CD4-positive, alpha-beta T cell treated with Interleukin-4 for 4 hours (primary cell): ENCODE results near the gene TBX1.

ENCODE experiments used
- DNase-seq: peaks from one replicate; pipeline ENCODE4 v3.0.0-alpha.2; 2020

TBX1 gene

GRCh38 chr22:19760058-19760950, at the start of gene TBX1:
Gene TBX1, plus strand, starts transcription at chr22:19760778. Its CDS starts 66 bp downstream, at chr22:19760844.
- no peak for DNase-seq

GRCh38 chr22:19713245-19713644, 47.3 kb upstream of the TBX1 start:
- no peak for DNase-seq

DNA sequence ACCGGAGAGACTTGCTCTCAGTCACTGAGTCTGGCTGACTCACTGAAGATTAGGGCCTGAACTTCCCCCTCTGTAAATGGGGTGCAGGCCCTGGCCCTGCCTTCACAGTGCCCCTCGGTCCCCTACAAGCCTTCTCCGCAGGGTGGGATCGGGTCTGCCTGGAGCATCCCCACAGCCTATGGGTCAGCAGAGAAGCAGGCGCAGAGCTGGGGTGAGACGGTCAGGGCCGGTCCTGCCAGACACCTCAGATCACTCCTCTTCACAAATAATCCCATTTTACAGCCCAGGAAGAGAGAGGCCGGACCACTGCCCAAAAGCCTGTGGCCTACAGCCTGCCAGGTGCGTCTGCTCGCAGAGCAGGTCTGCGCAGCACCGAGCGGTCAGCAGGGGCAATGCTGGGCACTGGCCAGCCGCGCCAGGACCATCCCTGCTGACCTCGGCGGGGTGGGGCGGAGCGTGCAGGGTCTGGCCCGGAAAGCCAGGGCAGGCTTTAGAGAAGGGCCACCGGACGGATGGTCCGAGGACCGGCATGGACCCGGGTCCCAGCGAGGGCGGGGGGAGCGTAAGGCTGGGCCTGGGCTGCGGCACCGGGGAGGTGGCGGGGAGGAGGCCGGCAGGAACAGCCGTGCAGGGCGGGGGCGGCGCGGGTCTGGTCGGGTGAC, 46.8 kb upstream of the TBX1 start:
- no peak for DNase-seq

DNA sequence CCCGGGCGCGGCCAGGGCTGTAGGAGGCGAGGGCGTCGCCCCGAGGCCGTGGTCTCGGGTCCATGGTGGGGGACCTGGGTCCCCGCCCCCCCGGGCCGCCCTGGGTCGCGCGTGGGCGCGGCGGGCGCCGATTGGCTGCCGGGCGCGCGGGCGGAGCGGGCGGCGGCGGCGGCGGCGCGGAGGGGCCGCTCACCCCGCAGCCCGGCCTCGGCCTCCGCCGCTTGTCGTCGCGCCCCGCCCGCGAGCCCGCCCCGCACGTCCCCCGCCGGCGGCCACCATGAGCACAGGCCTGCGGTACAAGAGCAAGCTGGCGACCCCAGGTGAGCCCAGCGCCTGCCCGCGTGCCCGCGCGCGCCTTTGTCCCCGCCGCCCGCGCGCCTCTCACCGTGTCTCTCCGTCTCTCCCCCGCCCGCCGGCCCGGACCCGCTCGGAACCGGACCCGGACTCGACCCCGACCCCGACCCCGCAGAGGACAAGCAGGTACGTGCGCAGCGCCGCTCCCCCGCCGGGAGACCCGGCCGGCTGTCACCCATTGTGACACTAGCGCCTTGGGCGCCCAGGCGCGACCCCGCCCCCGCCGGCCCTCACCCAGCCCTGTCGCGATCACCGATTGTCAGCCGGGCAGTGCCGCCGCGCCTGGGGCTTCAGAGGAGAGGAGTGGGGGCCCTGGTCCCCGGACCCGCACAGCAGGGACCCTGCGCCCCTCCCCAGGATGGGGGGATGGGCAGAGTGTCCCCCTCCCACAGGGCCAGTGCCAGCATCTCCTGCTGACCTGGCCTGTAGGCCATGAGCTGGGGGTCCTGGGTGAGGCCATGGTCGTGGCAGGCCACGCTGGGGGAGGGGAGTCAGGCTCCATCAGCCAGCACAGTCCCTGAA, 46.0 kb upstream of the TBX1 start, which contains the start of gene SEPTIN5:
Gene SEPTIN5, plus strand, starts transcription at position 192 of the 876 bp plus-strand sequence. Its CDS starts 86 bp downstream, at position 278.
- DNase-seq, result no peak

- no peak for DNase-seq
Measured at GRCh38 chr22:19715188-19715930, 45.2 kb upstream of the TBX1 start.

GRCh38 chr22:19716041-19716828, 44.3 kb upstream of the TBX1 start:
- no peak for DNase-seq

DNA sequence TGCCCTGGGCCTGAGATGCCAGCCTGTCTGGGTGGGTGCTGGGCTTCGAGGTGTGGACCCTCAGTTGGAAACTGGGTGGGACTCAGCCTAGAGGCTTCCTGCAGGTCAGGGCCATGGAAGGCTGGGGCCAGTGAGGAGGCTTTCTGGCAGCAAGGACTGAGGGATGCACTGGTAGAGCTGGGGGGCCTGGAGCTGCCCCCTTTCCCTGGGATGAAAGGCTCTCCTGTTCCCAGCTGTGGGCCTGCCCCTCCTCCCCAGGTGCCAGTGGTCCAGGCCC, 43.8 kb upstream of the TBX1 start:
- no peak for DNase-seq

DNA sequence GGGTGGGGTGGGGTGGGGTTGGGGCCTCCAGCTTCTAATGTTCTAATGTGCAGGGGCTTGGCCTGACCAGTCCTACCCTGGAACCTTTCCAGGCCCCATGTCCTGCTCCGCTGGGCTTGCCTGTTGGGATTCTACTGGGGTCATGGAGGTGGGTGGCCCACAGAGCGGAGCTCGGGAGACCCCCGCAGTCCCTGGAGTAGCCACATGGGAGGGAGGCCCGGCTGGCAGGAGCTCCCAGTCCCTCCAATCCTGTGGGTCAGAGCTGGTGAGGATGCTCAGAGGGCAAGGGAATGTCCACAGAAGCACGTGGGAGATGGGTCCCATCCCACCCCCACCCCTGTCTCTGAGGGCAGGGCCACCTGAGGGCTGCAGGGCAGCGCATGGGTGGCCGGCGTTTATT, 43.4 kb upstream of the TBX1 start:
- no peak for DNase-seq

DNA sequence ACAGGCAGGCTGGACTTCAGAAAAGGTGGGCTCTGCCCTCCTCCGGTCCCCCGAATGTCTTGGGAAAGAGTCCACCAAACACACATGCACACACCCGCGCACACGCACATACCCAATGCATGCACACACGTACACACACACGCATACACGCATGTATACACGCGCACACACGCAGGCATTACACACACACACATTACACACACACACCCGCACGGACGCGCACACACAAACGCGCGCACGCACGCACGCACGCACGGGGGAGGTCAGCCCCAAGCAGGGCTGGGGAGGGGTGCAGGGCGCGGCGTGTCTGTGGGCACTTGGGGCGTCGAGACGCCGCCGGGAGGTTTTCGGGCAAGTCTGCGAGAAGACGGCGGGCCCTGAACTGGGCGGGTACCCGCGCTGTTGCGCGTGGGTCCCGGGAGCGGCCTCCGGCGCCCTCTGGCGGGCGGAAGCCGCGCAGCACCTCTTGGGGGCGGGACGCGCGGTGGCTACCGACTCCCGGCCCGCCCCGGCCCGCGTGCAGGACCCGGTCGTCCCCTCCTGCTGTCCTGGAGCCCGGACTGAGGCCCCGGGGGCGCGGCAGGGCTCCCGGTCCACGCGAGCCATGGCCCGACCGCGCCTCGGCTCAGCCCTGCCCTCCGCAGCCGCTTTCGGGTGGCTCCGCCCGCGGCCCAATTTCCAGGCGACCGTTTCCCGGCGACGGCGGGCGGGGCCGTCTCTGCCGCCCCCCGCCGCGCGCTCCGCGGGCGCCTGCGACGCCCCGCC, 42.7 kb upstream of the TBX1 start:
- peak; percentile 67 for DNase-seq

DNA sequence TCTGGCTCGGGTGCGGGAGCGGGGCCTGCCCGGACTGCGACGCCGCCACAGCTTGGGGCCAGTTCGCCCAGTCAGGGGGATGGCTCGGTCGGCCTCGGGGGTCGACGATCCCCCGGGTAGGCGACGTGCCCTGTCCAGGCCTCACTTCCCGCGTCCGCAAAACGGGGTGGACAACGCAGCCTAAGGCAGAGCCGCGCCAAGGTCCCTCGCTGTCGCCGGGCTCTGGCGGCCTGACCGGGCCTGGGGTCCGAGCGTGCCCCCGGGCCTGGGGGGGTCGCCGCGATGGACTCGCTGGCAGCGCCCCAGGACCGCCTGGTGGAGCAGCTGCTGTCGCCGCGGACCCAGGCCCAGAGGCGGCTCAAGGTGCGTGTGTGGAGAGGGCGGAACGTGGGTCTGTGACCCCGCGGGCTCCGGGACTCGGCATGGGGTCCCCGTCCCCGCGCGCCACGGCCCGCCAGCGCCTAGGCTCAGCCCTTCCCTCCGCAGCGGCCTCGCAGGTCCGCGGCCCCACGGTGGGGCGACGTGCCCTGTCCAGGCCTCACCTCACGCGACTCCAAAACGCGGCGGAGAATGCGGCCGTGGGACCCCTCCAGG, 42.0 kb upstream of the TBX1 start:
- no peak for DNase-seq

DNA sequence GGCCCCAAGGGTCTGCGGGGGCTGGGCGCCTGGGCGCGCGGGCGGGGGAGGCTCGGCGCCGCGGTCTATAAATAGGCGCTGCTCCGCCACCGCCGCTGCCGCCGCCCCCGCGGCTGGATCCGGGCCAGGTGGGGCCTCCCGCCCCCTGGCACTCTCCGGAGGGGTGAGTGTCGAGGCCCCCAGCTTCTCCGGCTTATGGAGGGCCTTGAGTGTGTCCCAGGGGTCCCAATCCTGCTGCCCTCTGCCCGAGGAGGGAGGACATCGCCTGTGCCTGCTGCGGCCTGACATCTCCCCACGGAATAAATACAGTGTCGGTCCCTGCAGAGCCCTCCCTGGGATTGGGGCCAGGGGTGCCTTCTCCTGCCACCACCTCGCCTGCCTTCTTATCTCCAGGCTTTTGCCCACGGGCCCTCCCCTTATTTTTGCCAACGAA, 41.5 kb upstream of the TBX1 start:
- DNase-seq, result no peak

DNA sequence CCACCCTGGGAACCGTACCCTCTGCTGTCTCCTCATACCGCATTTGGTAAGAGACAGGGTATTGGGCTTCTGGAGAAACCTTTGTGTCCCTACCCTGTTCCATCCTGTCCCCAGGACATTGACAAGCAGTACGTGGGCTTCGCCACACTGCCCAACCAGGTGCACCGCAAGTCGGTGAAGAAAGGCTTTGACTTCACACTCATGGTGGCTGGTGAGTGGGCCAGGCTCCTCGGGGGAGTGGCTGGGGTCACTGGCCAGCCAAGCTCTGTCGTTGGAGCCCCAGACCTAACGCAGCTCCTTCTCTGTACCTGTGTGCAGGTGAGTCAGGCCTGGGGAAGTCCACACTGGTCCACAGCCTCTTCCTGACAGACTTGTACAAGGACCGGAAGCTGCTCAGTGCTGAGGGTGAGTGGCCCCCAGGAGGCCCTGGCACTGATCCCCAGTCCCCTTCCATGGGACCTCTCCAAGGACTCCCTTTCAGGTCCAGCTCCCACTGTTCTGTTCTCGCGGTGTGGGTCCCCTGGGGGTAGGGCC, 41.0 kb upstream of the TBX1 start:
- no peak for DNase-seq

GRCh38 chr22:19720150-19720827, 40.3 kb upstream of the TBX1 start:
- no peak for DNase-seq

- no peak for DNase-seq
Measured at GRCh38 chr22:19720999-19721329, 39.6 kb upstream of the TBX1 start.

DNA sequence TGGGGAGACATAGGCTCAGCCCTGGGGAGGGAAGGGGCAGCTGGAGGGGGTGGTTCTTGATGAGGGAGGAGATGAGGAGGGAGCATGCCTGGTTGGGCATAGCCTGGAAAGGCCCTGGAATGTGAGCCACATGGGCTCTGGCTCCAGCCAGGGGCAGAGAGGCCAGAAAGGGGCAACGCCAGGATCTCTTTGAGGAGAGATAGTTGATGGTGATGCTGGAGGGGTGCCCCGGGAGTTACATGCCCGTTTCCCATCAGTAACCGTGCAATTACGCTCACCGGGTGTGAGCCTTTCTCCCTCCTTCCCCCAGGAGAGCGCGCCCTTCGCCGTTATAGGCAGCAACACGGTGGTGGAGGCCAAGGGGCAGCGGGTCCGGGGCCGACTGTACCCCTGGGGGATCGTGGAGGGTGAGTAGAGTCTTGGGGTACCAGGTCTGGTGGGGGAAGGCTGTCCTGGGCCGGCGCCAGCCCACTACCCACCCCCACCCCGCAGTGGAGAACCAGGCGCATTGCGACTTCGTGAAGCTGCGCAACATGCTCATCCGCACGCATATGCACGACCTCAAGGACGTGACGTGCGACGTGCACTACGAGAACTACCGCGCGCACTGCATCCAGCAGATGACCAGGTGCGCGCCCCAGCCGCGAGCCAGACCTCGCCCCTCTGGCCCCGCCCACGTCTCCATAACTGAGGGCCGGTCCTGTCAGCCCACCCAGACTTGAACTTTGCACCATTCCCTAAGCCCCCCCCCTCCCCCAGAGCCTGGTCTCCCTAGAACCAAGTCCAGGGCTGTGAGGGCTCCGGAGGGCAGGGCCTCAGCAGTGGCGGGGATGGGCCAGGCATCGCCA, 39.0 kb upstream of the TBX1 start:
- DNase-seq, result no peak

DNA sequence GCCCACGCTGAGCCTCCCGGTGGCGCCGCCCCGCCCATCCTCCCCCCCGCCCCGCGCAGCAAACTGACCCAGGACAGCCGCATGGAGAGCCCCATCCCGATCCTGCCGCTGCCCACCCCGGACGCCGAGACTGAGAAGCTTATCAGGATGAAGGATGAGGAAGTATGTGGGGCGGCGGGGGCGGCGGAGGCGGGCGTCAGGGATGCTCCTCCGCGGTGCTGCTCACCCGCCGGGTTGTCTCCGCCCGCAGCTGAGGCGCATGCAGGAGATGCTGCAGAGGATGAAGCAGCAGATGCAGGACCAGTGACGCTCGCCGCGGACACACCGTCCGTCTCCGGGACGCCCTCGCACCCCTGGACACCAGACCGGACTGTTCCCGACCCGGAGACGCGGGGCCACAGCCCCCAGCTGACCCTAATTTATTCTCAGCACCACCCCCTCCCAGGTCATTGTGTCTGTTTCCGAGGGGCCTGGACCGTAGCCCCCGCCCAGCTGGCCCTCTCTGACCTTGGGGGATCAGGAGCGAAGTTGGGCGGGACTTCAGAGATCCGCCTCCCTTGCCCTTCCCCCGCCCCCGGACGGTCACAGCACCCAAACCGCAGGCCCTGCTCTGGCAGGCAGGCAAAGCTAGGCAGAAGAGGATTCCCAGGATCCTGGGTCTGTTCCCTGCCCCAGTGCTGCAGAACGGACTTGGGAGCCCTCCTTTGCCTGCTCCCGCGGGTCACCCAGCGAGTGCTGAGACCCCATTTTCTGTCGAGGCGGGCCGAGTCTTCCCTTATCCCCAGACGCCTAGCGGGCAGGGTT, 38.2 kb upstream of the TBX1 start:
- DNase-seq, result no peak

DNA sequence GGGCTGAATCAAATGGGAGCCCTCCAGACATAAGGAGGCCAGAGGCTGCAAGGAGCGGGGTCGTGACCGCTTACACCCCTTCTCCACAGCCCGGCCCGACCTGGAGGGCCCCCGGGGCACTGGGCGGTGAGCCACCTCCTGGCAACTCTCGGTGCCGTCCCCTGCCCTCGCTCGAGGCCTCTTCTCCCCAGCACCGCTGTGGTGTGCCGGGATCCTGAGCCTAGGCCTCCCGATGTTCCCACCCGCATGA, 37.7 kb upstream of the TBX1 start:
- DNase-seq, result no peak

DNA sequence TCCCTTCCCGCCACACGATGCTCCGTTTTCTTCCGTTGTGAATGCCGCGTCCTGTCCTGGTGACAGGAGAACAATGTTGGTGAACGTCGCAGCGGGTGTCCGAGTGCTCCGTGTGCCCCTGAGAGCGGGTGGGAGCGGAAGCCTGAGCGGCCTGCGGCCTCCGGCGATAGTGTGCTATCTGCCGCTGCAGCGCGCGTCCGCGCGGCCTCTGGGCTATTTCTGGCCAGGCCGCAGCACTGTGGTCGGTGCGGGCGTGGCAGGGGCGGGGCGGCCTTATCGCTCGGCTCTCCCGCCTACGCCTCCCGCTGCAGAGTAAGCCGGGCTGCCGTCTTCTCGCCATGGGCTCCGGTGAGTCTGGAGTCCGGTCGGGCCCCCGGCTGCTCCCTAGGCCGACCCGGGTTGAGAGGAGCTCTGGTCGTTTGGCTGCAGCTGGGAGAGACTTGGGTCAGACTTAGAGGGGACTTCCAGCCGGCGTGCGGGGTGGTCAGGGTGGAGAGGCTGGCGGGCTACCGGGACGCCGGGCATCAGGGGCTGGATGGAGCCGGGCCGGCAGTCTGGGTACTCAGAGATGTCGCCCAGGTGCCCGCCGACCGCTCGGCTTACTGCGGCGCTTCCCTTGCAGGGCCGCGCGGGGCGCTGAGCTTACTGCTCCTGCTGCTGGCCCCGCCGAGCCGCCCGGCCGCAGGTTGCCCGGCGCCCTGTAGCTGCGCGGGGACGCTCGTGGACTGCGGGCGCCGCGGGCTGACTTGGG, 37.2 kb upstream of the TBX1 start, which contains the start of gene GP1BB:
Gene GP1BB, plus strand, starts transcription at position 308 of the 751 bp plus-strand sequence. Its CDS starts 31 bp downstream, at position 339.
- DNase-seq, result no peak
